ENCODE results near the gene CRB1.

- TF ChIP-seq REST (IDR thresholded peaks at IDR 0.05; ENCODE audit: borderline replicate concordance): no peak
- TF ChIP-seq CTCF (IDR thresholded peaks at IDR 0.05; ENCODE audit: poor library complexity, severe bottlenecking): no peak
- TF ChIP-seq MXI1 (conservative IDR thresholded peaks at IDR 0.05; ENCODE audit: poor library complexity, severe bottlenecking): no peak
- TF ChIP-seq POLR2AphosphoS5 (IDR thresholded peaks at IDR 0.05): no peak
- no peak for TF ChIP-seq SMC3 (conservative IDR thresholded peaks at IDR 0.05; ENCODE audit: poor library complexity)
- TF ChIP-seq TAF1 (IDR thresholded peaks at IDR 0.05; ENCODE audit: low read depth): no peak
- no peak for TF ChIP-seq EZH2 (IDR thresholded peaks at IDR 0.05; ENCODE audit: borderline replicate concordance, insufficient read depth, low read length, poor library complexity, severe bottlenecking)
Measured at GRCh38 chr1:197440715-197441114, 172.7 kb downstream of the CRB1 start.

Data from neural cell (in vitro differentiated cells).